SK-N-SH treated with all-trans-retinoic acid at 6 μM for 48 hours (cell line): ENCODE measurements around the gene RERE.
"Not testable (repeated sequence)": the region's sequence is repeated elsewhere in the genome, so short reads cannot be mapped to it uniquely, and the experiment has no call there.

Experiments used
- ATAC-seq: fragments of 200-7000 bp; cut with Tn5 transposase; 3 replicates; pipeline ENCODE4 v1.9.1; 2020; ENCODE audit warnings: mild to moderate bottlenecking, moderate library complexity
- ARNTL ChIP-seq: fragments of 450-650 bp; formaldehyde crosslinking; IDR thresholded peaks from 2 replicates; pipeline ENCODE4 v1.5.0; 2020; ENCODE audit warnings: low read depth, mild to moderate bottlenecking, moderate library complexity, borderline replicate concordance
- CREB5 ChIP-seq: fragments of 250-450 bp; sonication (Bioruptor Pico); IDR thresholded peaks from 2 replicates; pipeline ENCODE4 v1.5.1; 2020; ENCODE audit warnings: low read depth, mild to moderate bottlenecking, moderate library complexity
- ISL1 ChIP-seq: fragments of 250-450 bp; sonication (Bioruptor Pico); IDR thresholded peaks from 2 replicates; pipeline ENCODE4 v2.1.2; 2022; ENCODE audit warnings: mild to moderate bottlenecking, moderate library complexity
- OSR1 ChIP-seq: fragments of 250-450 bp; sonication (Bioruptor Pico); IDR thresholded peaks from 2 replicates; pipeline ENCODE4 v1.8.0; 2022; ENCODE audit warnings: moderate library complexity, mild to moderate bottlenecking, inconsistent platforms
- PATZ1 ChIP-seq: fragments of 250-450 bp; sonication (Bioruptor Pico); IDR thresholded peaks from 2 replicates; pipeline ENCODE4 v1.8.0; 2020; ENCODE audit warnings: mild to moderate bottlenecking, moderate library complexity, borderline replicate concordance
- POU6F1 ChIP-seq: fragments of 250-450 bp; sonication (Bioruptor Pico); IDR thresholded peaks from 2 replicates; pipeline ENCODE4 v1.8.0; 2021; ENCODE audit warnings: low read depth, mild to moderate bottlenecking, moderate library complexity, borderline replicate concordance
- PPARA ChIP-seq: fragments of 250-450 bp; sonication (Bioruptor Pico); IDR thresholded peaks from 2 replicates; pipeline ENCODE4 v1.5.0; 2020; ENCODE audit warnings: mild to moderate bottlenecking, borderline replicate concordance
- RARB ChIP-seq: fragments of 250-450 bp; sonication (Bioruptor Pico); IDR thresholded peaks from 2 replicates; pipeline ENCODE4 v1.8.0; 2021; ENCODE audit warnings: mild to moderate bottlenecking, moderate library complexity
- SNAI2 ChIP-seq: fragments of 250-450 bp; sonication (Bioruptor Pico); IDR thresholded peaks from 2 replicates; pipeline ENCODE4 v1.5.0; 2020; ENCODE audit warnings: mild to moderate bottlenecking, moderate library complexity
- TCF4 ChIP-seq: fragments of 250-450 bp; sonication (Bioruptor Pico); IDR thresholded peaks from 2 replicates; pipeline ENCODE4 v1.8.0; 2021; ENCODE audit warnings: mild to moderate bottlenecking, moderate library complexity, borderline replicate concordance
- ZFP30 ChIP-seq: fragments of 450-650 bp; formaldehyde crosslinking; IDR thresholded peaks from 2 replicates; pipeline ENCODE4 v1.5.0; 2022; ENCODE audit warnings: mild to moderate bottlenecking, moderate library complexity
- ZNF565 ChIP-seq: fragments of 450-650 bp; formaldehyde crosslinking; conservative IDR thresholded peaks from 2 replicates; pipeline ENCODE4 v1.5.0; 2020; ENCODE audit warnings: low read depth, mild to moderate bottlenecking, moderate library complexity
- ZNF8 ChIP-seq: fragments of 450-650 bp; formaldehyde crosslinking; IDR thresholded peaks from 2 replicates; pipeline ENCODE4 v1.5.0; 2020; ENCODE audit warnings: mild to moderate bottlenecking, moderate library complexity
- TF ChIP-seq, protein P1 (sequence below): fragments of 250-450 bp; sonication (Bioruptor Pico); IDR thresholded peaks from 2 replicates; pipeline ENCODE4 v1.5.0; 2020; ENCODE audit warnings: mild to moderate bottlenecking, moderate library complexity
- TF ChIP-seq, protein P2 (sequence below): fragments of 250-450 bp; sonication (Bioruptor Pico); IDR thresholded peaks from 2 replicates; pipeline ENCODE4 v1.5.1; 2021; ENCODE audit warnings: mild to moderate bottlenecking, moderate library complexity

RERE gene

GRCh38 chr1:8625491-8625890 lies 191.9 kb downstream of the RERE start:
- no peak for TF ChIP-seq PPARA (CRISPR knock-in tag)
- no peak for TF ChIP-seq CREB5
- no peak for TF ChIP-seq ZFP30 (CRISPR knock-in tag)
- TF ChIP-seq PATZ1 (CRISPR knock-in tag): no peak
- TF ChIP-seq, protein P1, sequence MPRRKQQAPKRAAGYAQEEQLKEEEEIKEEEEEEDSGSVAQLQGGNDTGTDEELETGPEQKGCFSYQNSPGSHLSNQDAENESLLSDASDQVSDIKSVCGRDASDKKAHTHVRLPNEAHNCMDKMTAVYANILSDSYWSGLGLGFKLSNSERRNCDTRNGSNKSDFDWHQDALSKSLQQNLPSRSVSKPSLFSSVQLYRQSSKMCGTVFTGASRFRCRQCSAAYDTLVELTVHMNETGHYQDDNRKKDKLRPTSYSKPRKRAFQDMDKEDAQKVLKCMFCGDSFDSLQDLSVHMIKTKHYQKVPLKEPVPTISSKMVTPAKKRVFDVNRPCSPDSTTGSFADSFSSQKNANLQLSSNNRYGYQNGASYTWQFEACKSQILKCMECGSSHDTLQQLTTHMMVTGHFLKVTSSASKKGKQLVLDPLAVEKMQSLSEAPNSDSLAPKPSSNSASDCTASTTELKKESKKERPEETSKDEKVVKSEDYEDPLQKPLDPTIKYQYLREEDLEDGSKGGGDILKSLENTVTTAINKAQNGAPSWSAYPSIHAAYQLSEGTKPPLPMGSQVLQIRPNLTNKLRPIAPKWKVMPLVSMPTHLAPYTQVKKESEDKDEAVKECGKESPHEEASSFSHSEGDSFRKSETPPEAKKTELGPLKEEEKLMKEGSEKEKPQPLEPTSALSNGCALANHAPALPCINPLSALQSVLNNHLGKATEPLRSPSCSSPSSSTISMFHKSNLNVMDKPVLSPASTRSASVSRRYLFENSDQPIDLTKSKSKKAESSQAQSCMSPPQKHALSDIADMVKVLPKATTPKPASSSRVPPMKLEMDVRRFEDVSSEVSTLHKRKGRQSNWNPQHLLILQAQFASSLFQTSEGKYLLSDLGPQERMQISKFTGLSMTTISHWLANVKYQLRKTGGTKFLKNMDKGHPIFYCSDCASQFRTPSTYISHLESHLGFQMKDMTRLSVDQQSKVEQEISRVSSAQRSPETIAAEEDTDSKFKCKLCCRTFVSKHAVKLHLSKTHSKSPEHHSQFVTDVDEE (CRISPR knock-in tag): no peak
- TF ChIP-seq, protein P2, sequence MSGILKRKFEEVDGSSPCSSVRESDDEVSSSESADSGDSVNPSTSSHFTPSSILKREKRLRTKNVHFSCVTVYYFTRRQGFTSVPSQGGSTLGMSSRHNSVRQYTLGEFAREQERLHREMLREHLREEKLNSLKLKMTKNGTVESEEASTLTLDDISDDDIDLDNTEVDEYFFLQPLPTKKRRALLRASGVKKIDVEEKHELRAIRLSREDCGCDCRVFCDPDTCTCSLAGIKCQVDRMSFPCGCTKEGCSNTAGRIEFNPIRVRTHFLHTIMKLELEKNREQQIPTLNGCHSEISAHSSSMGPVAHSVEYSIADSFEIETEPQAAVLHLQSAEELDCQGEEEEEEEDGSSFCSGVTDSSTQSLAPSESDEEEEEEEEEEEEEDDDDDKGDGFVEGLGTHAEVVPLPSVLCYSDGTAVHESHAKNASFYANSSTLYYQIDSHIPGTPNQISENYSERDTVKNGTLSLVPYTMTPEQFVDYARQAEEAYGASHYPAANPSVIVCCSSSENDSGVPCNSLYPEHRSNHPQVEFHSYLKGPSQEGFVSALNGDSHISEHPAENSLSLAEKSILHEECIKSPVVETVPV (CRISPR knock-in tag): no peak
- no peak for TF ChIP-seq SNAI2
- TF ChIP-seq OSR1 (CRISPR knock-in tag): no peak
- TF ChIP-seq POU6F1 (CRISPR knock-in tag): no peak
- TF ChIP-seq ISL1 (CRISPR knock-in tag): no peak
- TF ChIP-seq ZNF8 (CRISPR knock-in tag): no peak
- TF ChIP-seq ARNTL (CRISPR knock-in tag): no peak
- TF ChIP-seq RARB (CRISPR knock-in tag): no peak
- TF ChIP-seq TCF4 (CRISPR knock-in tag): no peak
- TF ChIP-seq ZNF565 (CRISPR knock-in tag): no peak
- no peak for ATAC-seq

GRCh38 chr1:8623651-8624192 lies 193.7 kb downstream of the RERE start:
- ATAC-seq: not testable (repeated sequence)

GRCh38 chr1:8621785-8622348 lies 195.6 kb downstream of the RERE start:
- not testable (repeated sequence) for ATAC-seq

DNA sequence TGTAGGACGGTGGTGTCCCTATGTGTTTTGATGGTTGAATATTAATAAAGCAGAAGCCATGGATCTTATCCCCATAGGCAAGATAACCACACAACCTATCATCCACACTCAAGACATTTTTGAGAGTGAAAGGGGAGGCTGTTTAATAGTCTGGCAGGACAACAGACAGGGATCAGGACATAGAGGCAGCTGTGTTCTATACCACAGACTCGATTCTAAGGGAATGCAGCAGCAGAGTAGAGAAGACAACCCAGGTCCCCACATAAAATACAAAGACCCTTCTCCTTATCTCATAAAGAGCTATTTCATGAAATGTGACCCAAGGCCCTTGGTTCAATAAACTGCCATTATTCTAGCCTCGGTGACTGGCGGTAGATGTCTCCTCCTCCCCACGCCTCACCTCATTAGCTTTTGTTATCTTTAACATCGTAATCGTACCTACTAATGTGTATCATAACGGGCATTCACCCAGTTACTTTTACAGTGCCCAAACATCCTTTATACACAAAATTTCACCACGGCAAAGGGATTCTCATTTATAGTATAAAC lies 196.3 kb downstream of the RERE start:
- not testable (repeated sequence) for ATAC-seq

DNA sequence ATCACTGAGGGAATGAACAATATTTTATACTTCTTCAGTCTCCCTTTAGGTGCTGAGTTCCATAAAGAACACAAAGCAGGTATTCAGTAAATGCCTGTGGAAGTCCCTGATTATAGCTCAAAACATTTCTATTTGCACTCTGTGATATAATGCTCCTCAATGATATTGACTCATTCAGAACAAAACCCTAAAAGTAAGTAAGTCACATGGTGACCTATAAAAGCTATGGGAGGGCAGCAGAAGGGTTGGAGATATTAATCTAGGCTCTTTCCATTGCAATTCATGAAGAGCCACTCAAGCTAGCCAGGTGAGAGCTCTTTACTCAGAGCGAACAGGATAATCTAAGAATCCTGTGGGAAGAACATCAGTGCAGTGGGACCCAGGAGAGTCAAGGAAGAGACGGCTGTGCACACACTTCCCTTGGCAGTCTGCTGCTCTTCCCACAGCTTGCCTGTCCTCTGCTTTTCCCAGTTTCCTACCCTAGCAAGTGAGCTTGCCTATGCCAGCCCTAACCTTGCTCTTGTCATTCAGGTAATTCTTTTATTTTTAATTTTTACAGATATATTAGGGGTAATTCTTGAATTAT lies 197.4 kb downstream of the RERE start:
- not testable (repeated sequence) for ATAC-seq

DNA sequence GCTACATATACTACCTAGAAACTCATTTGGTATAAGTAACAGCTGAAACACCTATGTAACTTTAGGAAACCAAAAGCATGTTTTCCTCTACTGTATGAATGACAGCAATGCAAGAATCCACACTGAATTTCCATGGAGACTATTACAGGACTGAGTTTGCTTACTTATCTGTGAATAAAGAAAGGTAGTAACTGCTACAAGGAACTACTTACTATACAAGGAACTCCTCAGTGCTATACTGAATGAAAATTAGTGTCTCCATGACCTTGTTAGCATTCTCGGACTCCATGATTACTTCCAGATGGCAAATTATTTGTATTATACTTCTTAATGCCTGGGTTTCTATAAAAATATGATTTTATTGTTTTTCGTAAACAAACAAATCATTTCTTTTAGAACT lies 198.0 kb downstream of the RERE start:
- not testable (repeated sequence) for ATAC-seq

- ATAC-seq: not testable (repeated sequence)
These were observed 200.6 kb downstream of the RERE start for GRCh38 chr1:8616791-8617190.

GRCh38 chr1:8611634-8612515 lies 205.6 kb downstream of the RERE start:
- ATAC-seq: not testable (repeated sequence)
